Vagina (tissue), 2 donors: Measurements from ENCODE around the gene CGB3. TPM values are rescaled to one million over a fixed set of nuclear protein-coding genes. Genes with fewer than 3 reads are reported as not detected.
"Not testable (repeated sequence)": the region's sequence is repeated elsewhere in the genome, so short reads cannot be mapped to it uniquely, and the experiment has no call there.

ENCODE experiments used
- DNase-seq, 2 donors: peaks; one replicate each; pipeline ENCODE4 v3.0.0-alpha.2; 2017; ENCODE audit errors: extremely low spot score in 2 of 2
- H3K27ac ChIP-seq: fragments of 200-600 bp; sonication (generic); one replicate; pipeline ENCODE4 v1.5.1; 2019
- H3K27me3 ChIP-seq: fragments of 200-600 bp; sonication (generic); one replicate; pipeline ENCODE4 v1.5.1; 2019
- H3K36me3 ChIP-seq, 2 donors: fragments of 200-600 bp; sonication (generic); one replicate each; pipeline ENCODE4 v1.5.1; 2017 to 2019
- H3K4me1 ChIP-seq: fragments of 200-600 bp; sonication (generic); one replicate; pipeline ENCODE4 v1.5.1; 2019
- H3K4me3 ChIP-seq, 2 donors: fragments of 200-600 bp; sonication (generic); 1 replicate in 1 of 2; 2 replicates in 1 of 2; pipeline ENCODE4 v1.5.1; 2016 to 2019
- H3K9me3 ChIP-seq: fragments of 200-600 bp; sonication (generic); one replicate; pipeline ENCODE4 v1.5.1; 2019
- POLR2A ChIP-seq, 2 donors: fragments of 450-650 bp; IDR thresholded peaks; one replicate each; pipeline ENCODE4 v1.6.1; 2017; ENCODE audit warnings: antibody characterized with exemption in 2 of 2, mild to moderate bottlenecking in 2 of 2, moderate library complexity in 2 of 2
- POLR2AphosphoS5 ChIP-seq, 2 donors: sonication (generic); formaldehyde crosslinking; IDR thresholded peaks; one replicate each; pipeline ENCODE4 v1.9.0; 2017; ENCODE audit warnings: antibody characterized with exemption in 2 of 2, mild to moderate bottlenecking in 2 of 2, low read depth in 1 of 2; ENCODE audit not compliant: insufficient read depth in 1 of 2
- intact Hi-C: fragments of 100-400 bp; cut with DNase I; formaldehyde crosslinking; loops from one replicate; pipeline ENCODE4 v1.15.1; 2023
- total RNA-seq: library from RNA; depleted of rRNA; stranded (reverse); fragments of >200 nt; gene quantifications from one replicate; pipeline ENCODE4 v1.2.3, GENCODE V29; 2016
- TF ChIP-seq, protein P1 (sequence below), 3 experiments: fragments of 450-650 bp in 2 of 3; fragments of 200-600 bp in 1 of 3; sonication (generic) in 1 of 3; IDR thresholded peaks; one replicate each; pipeline ENCODE4 v1.5.1; 2017 to 2019; ENCODE audit warnings: antibody characterized with exemption in 3 of 3, mild to moderate bottlenecking in 2 of 3, moderate library complexity in 2 of 3

The CGB3 gene
- total RNA-seq, 1 donor from 2014 or later = not detected

- Histone ChIP-seq H3K27ac (no peak overlapping the region), H3K4me3 (no peak overlapping the region), H3K27me3 (peaks cover 6% of the 10 kb centered on the region), H3K36me3 (no peaks in the 10 kb centered on the region), H3K9me3 (no peaks in the 10 kb centered on the region), H3K4me1 (peaks cover 26% of the 10 kb centered on the region)
- intact Hi-C loops = no loop called here
- TF ChIP-seq POLR2A (IDR thresholded peaks at IDR 0.05) = no peak
- TF ChIP-seq, protein P1, sequence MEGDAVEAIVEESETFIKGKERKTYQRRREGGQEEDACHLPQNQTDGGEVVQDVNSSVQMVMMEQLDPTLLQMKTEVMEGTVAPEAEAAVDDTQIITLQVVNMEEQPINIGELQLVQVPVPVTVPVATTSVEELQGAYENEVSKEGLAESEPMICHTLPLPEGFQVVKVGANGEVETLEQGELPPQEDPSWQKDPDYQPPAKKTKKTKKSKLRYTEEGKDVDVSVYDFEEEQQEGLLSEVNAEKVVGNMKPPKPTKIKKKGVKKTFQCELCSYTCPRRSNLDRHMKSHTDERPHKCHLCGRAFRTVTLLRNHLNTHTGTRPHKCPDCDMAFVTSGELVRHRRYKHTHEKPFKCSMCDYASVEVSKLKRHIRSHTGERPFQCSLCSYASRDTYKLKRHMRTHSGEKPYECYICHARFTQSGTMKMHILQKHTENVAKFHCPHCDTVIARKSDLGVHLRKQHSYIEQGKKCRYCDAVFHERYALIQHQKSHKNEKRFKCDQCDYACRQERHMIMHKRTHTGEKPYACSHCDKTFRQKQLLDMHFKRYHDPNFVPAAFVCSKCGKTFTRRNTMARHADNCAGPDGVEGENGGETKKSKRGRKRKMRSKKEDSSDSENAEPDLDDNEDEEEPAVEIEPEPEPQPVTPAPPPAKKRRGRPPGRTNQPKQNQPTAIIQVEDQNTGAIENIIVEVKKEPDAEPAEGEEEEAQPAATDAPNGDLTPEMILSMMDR (IDR thresholded peaks at IDR 0.05) = no peak
- no peak for TF ChIP-seq POLR2AphosphoS5 (IDR thresholded peaks at IDR 0.05; ENCODE audit: insufficient read depth in 1 of 2, low read depth in 1 of 2)
- no peak for DNase-seq
Observed at GRCh38 chr19:49020931-49021895, 2.9 kb downstream of the CGB3 start.

DNA sequence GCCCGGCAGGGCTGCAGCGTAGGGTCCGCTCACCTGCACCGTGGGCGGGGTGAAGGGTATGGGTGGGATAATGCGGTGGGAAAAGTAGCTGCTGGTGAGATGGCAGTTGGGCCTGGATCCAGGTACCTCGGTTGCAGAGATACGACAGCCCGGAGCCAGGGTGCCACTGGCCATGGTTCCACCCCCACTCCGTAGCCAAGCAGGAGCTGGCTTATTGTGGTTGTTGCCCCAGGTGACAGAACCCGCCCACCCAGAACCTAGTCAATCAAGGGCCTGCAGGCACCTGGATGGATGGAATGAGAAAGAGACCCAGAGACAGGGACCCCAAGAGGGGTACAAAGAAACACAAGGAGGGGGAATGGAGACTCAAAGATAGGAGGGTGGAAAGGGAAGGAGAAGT lies 3.8 kb downstream of the CGB3 start:
- peaks cover 6% of the 10 kb centered on the region for H3K27me3 ChIP-seq
- peaks cover 0 to 3% of the 10 kb centered on the region in 2 donors for H3K36me3 ChIP-seq
- H3K4me1 ChIP-seq = peaks cover 26% of the 10 kb centered on the region
- intact Hi-C loops = no loop called here
- no peak overlapping the region for H3K27ac ChIP-seq
- no peak overlapping the region for H3K4me3 ChIP-seq
- H3K9me3 ChIP-seq = no peaks in the 10 kb centered on the region
- no peak for DNase-seq
- TF ChIP-seq, protein P1 (IDR thresholded peaks at IDR 0.05) = no peak
- TF ChIP-seq POLR2AphosphoS5 (IDR thresholded peaks at IDR 0.05; ENCODE audit: insufficient read depth in 1 of 2, low read depth in 1 of 2) (no peak), POLR2A (IDR thresholded peaks at IDR 0.05) (no peak)

- DNase-seq = no peak
- Histone ChIP-seq H3K9me3 (no peaks in the 10 kb centered on the region), H3K36me3 (peaks cover 0 to 8% of the 10 kb centered on the region in 2 donors), H3K4me1 (peaks cover 26% of the 10 kb centered on the region), H3K27ac (no peak overlapping the region), H3K4me3 (peak overlapping the region; percentile 44 to 45), H3K27me3 (peaks cover 6% of the 10 kb centered on the region)
- peak in 1 of 2 donors; percentile 15 for TF ChIP-seq POLR2AphosphoS5 (IDR thresholded peaks at IDR 0.05; ENCODE audit: insufficient read depth in 1 of 2, low read depth in 1 of 2)
- TF ChIP-seq, protein P1 (IDR thresholded peaks at IDR 0.05) = no peak
- intact Hi-C loops = no loop called here
Observed at GRCh38 chr19:49019242-49019932, 4.7 kb downstream of the CGB3 start.

GRCh38 chr19:49018388-49019241 lies 5.5 kb downstream of the CGB3 start:
- H3K27ac ChIP-seq, H3K36me3 ChIP-seq, H3K9me3 ChIP-seq, H3K27me3 ChIP-seq, intact Hi-C loops, DNase-seq: not testable (repeated sequence)
- Histone ChIP-seq H3K4me3 (peak overlapping the region; percentile 44 to 45), H3K4me1 (peaks cover 26% of the 10 kb centered on the region)
